ENCODE results near the gene VPS13D.

DNA sequence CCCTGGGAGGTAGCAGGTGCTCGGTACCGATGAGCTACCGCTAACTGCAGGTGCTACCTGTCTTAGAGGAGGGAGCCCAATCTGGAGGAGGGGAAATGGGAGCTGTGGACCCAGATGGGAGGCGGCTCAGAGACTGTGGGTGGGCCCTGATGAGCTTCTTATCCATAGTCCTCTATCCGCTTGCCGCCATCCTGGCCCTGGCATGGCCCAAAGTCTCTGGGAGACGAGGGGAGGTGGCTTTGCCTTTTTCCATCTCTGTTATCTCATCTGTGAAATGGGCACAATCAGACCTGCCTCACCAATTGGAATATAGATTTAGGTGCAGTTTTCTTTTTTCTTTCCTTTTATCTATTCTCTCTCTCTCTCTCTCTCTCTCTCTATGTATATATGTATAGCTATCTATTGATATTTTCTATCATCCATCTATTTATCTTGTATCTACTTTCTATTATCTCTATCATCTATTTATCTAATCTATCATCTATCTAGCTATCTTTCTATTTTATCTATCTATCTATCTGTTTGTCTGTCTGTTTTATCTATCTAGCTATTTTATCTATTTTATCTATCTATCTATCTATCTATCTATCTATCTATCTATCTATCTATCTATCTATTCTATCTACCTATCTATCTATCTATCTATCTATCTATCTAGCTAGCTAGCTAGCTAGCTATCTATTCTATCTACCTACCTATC is 46.6 kb upstream of the VPS13D start:
- TF ChIP-seq, protein P1, sequence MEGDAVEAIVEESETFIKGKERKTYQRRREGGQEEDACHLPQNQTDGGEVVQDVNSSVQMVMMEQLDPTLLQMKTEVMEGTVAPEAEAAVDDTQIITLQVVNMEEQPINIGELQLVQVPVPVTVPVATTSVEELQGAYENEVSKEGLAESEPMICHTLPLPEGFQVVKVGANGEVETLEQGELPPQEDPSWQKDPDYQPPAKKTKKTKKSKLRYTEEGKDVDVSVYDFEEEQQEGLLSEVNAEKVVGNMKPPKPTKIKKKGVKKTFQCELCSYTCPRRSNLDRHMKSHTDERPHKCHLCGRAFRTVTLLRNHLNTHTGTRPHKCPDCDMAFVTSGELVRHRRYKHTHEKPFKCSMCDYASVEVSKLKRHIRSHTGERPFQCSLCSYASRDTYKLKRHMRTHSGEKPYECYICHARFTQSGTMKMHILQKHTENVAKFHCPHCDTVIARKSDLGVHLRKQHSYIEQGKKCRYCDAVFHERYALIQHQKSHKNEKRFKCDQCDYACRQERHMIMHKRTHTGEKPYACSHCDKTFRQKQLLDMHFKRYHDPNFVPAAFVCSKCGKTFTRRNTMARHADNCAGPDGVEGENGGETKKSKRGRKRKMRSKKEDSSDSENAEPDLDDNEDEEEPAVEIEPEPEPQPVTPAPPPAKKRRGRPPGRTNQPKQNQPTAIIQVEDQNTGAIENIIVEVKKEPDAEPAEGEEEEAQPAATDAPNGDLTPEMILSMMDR (conservative IDR thresholded peaks at IDR 0.05; ENCODE audit: low read depth in 2 of 2), result no peak
- TF ChIP-seq, protein P2, sequence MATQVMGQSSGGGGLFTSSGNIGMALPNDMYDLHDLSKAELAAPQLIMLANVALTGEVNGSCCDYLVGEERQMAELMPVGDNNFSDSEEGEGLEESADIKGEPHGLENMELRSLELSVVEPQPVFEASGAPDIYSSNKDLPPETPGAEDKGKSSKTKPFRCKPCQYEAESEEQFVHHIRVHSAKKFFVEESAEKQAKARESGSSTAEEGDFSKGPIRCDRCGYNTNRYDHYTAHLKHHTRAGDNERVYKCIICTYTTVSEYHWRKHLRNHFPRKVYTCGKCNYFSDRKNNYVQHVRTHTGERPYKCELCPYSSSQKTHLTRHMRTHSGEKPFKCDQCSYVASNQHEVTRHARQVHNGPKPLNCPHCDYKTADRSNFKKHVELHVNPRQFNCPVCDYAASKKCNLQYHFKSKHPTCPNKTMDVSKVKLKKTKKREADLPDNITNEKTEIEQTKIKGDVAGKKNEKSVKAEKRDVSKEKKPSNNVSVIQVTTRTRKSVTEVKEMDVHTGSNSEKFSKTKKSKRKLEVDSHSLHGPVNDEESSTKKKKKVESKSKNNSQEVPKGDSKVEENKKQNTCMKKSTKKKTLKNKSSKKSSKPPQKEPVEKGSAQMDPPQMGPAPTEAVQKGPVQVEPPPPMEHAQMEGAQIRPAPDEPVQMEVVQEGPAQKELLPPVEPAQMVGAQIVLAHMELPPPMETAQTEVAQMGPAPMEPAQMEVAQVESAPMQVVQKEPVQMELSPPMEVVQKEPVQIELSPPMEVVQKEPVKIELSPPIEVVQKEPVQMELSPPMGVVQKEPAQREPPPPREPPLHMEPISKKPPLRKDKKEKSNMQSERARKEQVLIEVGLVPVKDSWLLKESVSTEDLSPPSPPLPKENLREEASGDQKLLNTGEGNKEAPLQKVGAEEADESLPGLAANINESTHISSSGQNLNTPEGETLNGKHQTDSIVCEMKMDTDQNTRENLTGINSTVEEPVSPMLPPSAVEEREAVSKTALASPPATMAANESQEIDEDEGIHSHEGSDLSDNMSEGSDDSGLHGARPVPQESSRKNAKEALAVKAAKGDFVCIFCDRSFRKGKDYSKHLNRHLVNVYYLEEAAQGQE (IDR thresholded peaks at IDR 0.05; ENCODE audit: unreplicated experiment), result no peak

All from GM23338 (cell line).